Measurements from ENCODE around the gene DRC7. TPM values are rescaled to one million over a fixed set of nuclear protein-coding genes. Genes with fewer than 3 reads are reported as not detected.

The DRC7 gene
- polyA plus RNA-seq, 1 donor from 2014 or later = 1.4 TPM

DNA sequence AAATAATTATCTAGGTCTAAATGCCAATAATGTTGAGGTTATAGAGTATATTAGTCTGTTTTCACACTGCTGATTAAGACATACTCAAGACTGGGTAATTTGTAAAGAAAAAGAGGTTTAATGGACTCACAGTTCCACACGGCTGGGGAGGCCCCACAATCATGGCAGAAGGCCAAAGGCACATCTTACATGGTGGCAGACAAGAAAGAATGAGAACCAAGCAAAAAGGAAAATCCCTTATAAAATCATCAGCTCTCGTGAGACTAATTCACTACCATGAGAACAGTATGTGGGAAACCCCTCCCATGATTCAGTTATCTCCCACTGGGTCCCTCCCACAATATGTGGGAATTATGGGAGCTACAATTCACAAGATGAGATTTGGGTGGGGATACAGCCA lies 38.1 kb downstream of the DRC7 start:
- H3K9me3 ChIP-seq (ENCODE audit: low read length) = no peaks in the 10 kb centered on the region
- H4K20me1 ChIP-seq (ENCODE audit: insufficient read depth) = no peaks in the 10 kb centered on the region
- H3K4me2 ChIP-seq (ENCODE audit: low read length) = no peak overlapping the region
- no peaks in the 10 kb centered on the region for H3K79me2 ChIP-seq (replicated peaks; ENCODE audit: insufficient read depth, low read length)
- no peaks in the 10 kb centered on the region for H3K27me3 ChIP-seq (ENCODE audit: insufficient read depth, low read depth, low read length)
- H3K9ac ChIP-seq (ENCODE audit: low read length) = no peak overlapping the region
- H3K36me3 ChIP-seq (ENCODE audit: insufficient read depth, low read length) = no peaks in the 10 kb centered on the region
- H3K27ac ChIP-seq (ENCODE audit: low read length) = no peak overlapping the region
- no peak overlapping the region for H3K4me3 ChIP-seq (ENCODE audit: low read length)
- H3F3A ChIP-seq (ENCODE audit: insufficient read depth, low read length, poor library complexity, severe bottlenecking) = no peaks in the 10 kb centered on the region
- TF ChIP-seq, protein P1, sequence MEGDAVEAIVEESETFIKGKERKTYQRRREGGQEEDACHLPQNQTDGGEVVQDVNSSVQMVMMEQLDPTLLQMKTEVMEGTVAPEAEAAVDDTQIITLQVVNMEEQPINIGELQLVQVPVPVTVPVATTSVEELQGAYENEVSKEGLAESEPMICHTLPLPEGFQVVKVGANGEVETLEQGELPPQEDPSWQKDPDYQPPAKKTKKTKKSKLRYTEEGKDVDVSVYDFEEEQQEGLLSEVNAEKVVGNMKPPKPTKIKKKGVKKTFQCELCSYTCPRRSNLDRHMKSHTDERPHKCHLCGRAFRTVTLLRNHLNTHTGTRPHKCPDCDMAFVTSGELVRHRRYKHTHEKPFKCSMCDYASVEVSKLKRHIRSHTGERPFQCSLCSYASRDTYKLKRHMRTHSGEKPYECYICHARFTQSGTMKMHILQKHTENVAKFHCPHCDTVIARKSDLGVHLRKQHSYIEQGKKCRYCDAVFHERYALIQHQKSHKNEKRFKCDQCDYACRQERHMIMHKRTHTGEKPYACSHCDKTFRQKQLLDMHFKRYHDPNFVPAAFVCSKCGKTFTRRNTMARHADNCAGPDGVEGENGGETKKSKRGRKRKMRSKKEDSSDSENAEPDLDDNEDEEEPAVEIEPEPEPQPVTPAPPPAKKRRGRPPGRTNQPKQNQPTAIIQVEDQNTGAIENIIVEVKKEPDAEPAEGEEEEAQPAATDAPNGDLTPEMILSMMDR (IDR thresholded peaks at IDR 0.05; ENCODE audit: poor library complexity, severe bottlenecking) = no peak
- TF ChIP-seq EP300 (conservative IDR thresholded peaks at IDR 0.05; ENCODE audit: poor library complexity, severe bottlenecking) = no peak
- no peak for TF ChIP-seq RAD21 (conservative IDR thresholded peaks at IDR 0.05)
- no peak for TF ChIP-seq TAF1 (IDR thresholded peaks at IDR 0.05; ENCODE audit: low read depth)
- TF ChIP-seq MXI1 (conservative IDR thresholded peaks at IDR 0.05; ENCODE audit: poor library complexity, severe bottlenecking) = no peak
- no peak for TF ChIP-seq EZH2 (IDR thresholded peaks at IDR 0.05; ENCODE audit: borderline replicate concordance, insufficient read depth, low read length, poor library complexity, severe bottlenecking)
- TF ChIP-seq, protein P2, sequence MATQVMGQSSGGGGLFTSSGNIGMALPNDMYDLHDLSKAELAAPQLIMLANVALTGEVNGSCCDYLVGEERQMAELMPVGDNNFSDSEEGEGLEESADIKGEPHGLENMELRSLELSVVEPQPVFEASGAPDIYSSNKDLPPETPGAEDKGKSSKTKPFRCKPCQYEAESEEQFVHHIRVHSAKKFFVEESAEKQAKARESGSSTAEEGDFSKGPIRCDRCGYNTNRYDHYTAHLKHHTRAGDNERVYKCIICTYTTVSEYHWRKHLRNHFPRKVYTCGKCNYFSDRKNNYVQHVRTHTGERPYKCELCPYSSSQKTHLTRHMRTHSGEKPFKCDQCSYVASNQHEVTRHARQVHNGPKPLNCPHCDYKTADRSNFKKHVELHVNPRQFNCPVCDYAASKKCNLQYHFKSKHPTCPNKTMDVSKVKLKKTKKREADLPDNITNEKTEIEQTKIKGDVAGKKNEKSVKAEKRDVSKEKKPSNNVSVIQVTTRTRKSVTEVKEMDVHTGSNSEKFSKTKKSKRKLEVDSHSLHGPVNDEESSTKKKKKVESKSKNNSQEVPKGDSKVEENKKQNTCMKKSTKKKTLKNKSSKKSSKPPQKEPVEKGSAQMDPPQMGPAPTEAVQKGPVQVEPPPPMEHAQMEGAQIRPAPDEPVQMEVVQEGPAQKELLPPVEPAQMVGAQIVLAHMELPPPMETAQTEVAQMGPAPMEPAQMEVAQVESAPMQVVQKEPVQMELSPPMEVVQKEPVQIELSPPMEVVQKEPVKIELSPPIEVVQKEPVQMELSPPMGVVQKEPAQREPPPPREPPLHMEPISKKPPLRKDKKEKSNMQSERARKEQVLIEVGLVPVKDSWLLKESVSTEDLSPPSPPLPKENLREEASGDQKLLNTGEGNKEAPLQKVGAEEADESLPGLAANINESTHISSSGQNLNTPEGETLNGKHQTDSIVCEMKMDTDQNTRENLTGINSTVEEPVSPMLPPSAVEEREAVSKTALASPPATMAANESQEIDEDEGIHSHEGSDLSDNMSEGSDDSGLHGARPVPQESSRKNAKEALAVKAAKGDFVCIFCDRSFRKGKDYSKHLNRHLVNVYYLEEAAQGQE (IDR thresholded peaks at IDR 0.05; ENCODE audit: borderline replicate concordance) = no peak
- TF ChIP-seq SMC3 (conservative IDR thresholded peaks at IDR 0.05; ENCODE audit: poor library complexity) = no peak
- no peak for TF ChIP-seq POLR2AphosphoS5 (IDR thresholded peaks at IDR 0.05)
- H3K9me2 ChIP-seq (ENCODE audit: insufficient read depth, low read length) = no peaks in the 10 kb centered on the region
- H2AFZ ChIP-seq (ENCODE audit: low read depth, low read length) = no peak overlapping the region

- TF ChIP-seq SMC3 (conservative IDR thresholded peaks at IDR 0.05; ENCODE audit: poor library complexity) (no peak), POLR2AphosphoS5 (IDR thresholded peaks at IDR 0.05) (no peak), EP300 (conservative IDR thresholded peaks at IDR 0.05; ENCODE audit: poor library complexity, severe bottlenecking) (no peak), EZH2 (IDR thresholded peaks at IDR 0.05; ENCODE audit: borderline replicate concordance, insufficient read depth, low read length, poor library complexity, severe bottlenecking) (no peak), MXI1 (conservative IDR thresholded peaks at IDR 0.05; ENCODE audit: poor library complexity, severe bottlenecking) (no peak), TAF1 (IDR thresholded peaks at IDR 0.05; ENCODE audit: low read depth) (no peak), RAD21 (conservative IDR thresholded peaks at IDR 0.05) (no peak)
- TF ChIP-seq, protein P1 (IDR thresholded peaks at IDR 0.05; ENCODE audit: poor library complexity, severe bottlenecking) = no peak
- TF ChIP-seq, protein P2 (IDR thresholded peaks at IDR 0.05; ENCODE audit: borderline replicate concordance) = no peak
- H3K4me2 ChIP-seq (ENCODE audit: low read length) = peak overlapping the region; percentile 63
- H3K9me3 ChIP-seq (ENCODE audit: low read length) = no peaks in the 10 kb centered on the region
- H3F3A ChIP-seq (ENCODE audit: insufficient read depth, low read length, poor library complexity, severe bottlenecking) = no peaks in the 10 kb centered on the region
- peak overlapping the region; percentile 74 for H3K4me3 ChIP-seq (ENCODE audit: low read length)
- H3K79me2 ChIP-seq (replicated peaks; ENCODE audit: insufficient read depth, low read length) = no peaks in the 10 kb centered on the region
- H3K9me2 ChIP-seq (ENCODE audit: insufficient read depth, low read length) = no peaks in the 10 kb centered on the region
- H3K27me3 ChIP-seq (ENCODE audit: insufficient read depth, low read depth, low read length) = no peaks in the 10 kb centered on the region
- peak overlapping the region; percentile 79 for H3K9ac ChIP-seq (ENCODE audit: low read length)
- no peaks in the 10 kb centered on the region for H3K36me3 ChIP-seq (ENCODE audit: insufficient read depth, low read length)
- H3K27ac ChIP-seq (ENCODE audit: low read length) = peak overlapping the region; percentile 83
- H4K20me1 ChIP-seq (ENCODE audit: insufficient read depth) = no peaks in the 10 kb centered on the region
- peak overlapping the region; percentile 77 for H2AFZ ChIP-seq (ENCODE audit: low read depth, low read length)
Observed at GRCh38 chr16:57734308-57734924, 39.8 kb downstream of the DRC7 start.

All from neural cell (in vitro differentiated cells).